SKM-1 (cell line): ENCODE results near the gene TBC1D14.

Experiments
- DNase-seq: peaks from one replicate; lab custom pipeline; 2025; ENCODE audit not compliant: unreplicated experiment; lab: John Stamatoyannopoulos, UW

TBC1D14 gene

GRCh38 chr4:6926681-6927478 lies 17.3 kb downstream of the TBC1D14 start:
- DNase-seq = no peak

DNA sequence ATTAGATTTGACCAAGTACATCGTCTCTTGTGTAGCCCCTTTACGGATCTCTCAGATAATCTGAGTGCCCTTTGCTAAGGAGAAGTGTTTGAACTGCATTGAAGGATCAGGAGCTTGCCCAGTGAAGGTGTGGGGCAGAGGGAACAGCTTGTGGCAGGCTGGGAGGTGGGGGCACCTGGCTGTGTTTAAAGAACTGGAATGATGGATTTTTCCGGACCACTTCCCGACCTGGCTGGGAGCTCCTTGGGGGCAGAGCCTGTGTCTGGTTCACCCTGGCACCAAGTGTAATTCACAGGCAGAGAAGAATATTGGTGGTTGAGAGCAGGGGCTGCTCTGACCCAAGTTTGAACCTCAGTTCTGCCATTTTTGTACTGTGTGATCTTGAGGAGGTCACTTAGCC lies 18.5 kb downstream of the TBC1D14 start:
- no peak for DNase-seq

DNA sequence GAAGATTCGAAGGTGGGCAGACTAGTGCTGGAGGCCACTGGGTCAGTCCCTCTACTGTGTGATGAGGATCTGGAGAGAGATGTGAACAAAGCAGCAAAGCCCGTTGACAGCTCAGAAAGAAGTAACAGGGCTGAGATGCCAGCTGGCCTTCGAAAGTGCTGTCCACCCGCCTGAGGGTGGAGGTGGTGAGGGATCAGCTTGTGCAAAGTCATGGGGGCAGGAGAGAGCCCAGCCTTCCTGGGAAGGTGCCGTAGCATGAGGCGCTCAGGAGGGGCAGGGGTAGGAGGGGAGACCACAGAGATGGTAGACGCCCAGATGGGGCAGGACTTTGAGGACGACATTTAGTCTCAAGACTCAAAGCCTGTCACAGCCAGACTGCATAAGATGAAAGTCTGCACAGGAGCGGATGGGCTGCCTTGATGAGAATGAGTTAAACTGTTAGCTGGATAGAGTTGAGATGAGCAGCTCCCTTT lies 19.7 kb downstream of the TBC1D14 start:
- DNase-seq = no peak

GRCh38 chr4:6929812-6930464 lies 20.3 kb downstream of the TBC1D14 start:
- DNase-seq = peak; percentile 37

DNA sequence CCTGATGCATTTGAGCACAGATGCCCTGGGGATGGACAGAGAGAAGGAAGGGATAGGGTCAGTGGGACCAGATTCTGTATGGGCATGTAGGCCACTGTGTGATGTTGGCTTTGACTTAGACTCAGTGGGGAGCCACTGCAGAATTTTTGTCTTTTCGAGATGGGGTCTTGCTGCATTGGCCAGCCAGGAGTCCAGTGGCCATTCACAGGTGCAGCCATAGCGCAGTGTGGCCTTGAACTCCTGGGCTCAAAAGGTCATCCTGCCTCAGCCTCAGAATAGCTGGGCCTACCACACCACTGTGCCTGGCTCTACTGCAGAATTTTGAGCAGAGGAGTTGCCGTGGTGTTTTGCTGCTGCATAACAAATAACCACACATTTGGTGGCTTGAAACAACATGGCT lies 22.8 kb downstream of the TBC1D14 start:
- DNase-seq = no peak

DNA sequence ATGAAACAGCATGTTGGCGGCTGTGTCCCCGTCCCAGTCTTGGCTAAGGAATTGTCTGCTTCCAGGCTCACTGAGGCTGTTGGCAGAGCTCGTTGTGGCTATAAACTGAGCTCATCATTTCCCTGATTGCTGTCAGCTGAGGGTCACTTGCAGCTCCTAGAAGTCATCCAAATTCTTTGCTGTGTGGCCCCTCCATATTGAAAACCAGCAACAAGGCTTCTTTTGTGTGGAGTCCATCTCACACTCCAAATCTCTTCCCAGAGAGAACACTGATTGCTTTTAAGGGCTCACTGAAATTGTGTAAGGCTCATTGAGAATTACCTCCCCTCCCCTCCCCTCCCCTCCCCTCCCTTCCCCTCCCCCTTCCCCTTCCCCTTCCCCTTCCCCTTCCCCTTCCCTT lies 23.3 kb downstream of the TBC1D14 start:
- no peak for DNase-seq

GRCh38 chr4:6933691-6934430 lies 24.2 kb downstream of the TBC1D14 start:
- DNase-seq = no peak

DNA sequence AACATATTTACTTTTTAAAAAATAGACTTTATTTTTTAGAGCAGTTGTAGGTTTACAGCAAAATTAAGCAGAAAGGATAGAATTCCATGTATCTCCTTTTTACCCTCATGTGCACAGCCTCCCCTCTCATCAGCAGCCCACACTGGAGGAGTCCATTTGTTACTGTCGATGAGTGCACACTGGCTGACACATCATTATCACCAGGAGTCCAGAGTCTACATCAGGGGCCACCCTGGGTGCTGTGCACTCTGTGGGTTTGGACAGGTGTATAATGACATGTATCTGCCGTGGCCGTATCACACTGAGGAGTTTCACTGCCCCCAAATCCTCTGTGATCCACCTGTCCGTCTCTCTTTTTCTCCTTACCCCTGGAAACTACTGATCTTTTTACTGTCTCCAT lies 26.3 kb downstream of the TBC1D14 start:
- no peak for DNase-seq

- no peak for DNase-seq
Measured at GRCh38 chr4:6937201-6937600, 27.6 kb downstream of the TBC1D14 start.

GRCh38 chr4:6937754-6938153 lies 28.1 kb downstream of the TBC1D14 start:
- DNase-seq = no peak

GRCh38 chr4:6938237-6938636 lies 28.6 kb downstream of the TBC1D14 start:
- DNase-seq = peak; percentile 44

DNA sequence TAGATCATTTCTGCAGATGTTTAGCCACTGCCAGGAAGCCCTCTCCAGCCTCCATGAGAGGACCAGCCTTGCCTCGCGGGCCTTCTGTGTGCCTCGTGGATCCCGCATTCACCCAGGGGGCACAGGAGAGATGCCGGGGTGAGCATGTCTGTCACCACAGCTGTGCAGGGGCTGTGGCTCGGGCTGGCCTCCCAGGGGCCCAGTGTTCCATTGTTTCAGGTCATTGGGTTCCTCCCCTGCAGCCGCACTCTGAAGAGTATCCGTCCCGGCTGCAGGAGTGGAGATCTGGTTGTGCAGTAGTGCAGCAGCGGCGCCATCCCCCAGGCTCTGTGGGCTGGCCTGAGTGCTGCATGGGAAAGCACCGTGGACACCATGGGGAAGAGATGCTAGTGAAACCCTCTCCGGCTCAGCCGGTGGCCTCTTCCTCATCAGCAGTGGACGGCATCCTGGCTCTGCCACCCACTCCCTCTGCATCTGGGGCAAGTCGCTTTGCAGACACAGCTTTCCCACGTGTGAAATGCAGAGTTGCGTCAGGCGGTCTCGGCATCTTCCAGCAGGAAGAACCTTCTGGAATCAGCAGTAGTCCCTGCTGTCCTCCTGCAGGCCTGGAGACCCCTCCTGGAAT lies 29.1 kb downstream of the TBC1D14 start:
- DNase-seq = no peak

- no peak for DNase-seq
Measured at GRCh38 chr4:6939761-6940743, 30.4 kb downstream of the TBC1D14 start.

DNA sequence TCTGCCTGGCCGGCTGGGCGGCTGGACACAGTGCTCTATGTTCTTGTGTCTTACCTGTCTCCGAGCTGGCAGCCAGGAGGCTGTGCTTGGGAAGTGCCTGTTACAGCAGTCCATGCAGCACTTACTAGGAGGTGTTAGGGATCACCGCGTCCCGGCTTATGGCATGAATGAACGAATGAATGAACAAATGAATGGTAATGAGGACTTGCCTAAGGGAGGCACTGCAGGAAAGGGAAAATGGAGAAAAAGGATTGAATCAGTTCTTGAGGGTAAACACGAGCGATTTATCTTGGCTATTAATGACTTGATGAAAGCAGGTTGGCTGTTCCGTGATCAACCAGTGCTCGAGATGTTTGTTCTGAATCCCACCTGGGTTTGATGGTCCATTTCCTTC lies 31.1 kb downstream of the TBC1D14 start:
- no peak for DNase-seq

DNA sequence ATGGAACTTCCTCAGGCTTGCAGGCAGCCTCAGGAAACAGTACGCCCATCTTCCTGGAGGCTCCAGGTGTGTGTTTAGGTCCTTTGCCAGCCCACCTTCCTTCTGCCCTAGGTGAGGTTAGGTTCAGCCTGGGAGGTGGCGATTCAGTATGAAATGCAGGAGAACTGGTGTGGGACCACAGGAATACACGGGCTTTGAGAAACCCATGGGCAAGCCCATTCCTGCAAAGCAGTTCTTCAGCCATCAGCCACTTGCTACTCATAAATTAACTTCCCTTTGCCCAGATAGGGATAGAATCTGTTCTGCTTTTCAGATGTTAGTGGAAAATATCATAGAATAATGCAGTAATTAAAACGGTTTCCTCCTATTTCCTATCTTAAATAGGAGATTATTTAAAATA lies 32.2 kb downstream of the TBC1D14 start:
- peak; percentile 78 for DNase-seq

DNA sequence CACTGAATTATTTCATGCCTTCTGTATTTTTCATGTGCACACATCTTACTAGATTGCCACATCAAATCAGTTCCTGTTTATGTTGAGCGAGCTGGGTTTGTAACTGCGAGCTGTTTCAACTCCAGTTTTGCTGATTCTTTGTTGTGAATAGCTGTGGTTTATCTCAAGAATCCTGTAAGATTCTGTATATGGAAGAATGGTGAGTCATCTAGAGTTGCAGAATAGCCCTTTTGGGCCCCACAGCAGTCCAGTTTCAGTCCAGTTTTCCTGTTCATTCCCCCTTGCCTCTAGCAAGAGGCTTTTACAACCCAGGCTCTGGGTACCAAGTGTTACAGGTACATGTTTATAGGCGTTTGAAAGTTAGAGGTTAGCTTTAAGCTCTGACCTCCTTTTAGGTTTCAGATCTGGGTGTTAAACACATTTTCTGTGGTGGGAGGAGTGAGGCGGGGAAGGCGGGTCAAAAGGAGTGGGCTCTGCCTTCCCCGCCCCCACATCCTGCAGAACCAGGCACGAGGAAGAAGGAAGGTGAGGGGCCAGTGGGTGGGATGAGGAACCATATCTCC lies 32.7 kb downstream of the TBC1D14 start:
- peak; percentile 96 for DNase-seq

- no peak for DNase-seq
Measured at GRCh38 chr4:6943012-6943884, 33.6 kb downstream of the TBC1D14 start.

DNA sequence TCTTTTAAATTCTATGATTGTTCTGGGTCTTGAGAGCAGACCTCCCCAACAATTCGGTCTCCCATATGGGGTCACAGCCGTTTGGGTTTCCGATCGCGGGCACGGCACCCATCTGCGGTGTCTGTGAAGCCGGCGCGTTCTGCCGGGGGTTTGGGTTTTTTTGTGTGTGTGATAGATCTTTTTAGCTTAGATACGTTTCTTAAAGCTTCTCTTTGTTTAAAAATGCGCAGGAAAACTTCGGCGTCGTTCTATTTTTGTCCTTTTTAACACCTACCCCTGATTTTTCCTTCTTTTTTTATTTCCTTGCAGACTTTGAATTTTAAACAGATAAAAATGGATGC lies 34.2 kb downstream of the TBC1D14 start:
- DNase-seq = no peak
